Thoracic aorta (tissue), 2 donors: ENCODE results near the gene ZNF32. TPM values are rescaled to one million over a fixed set of nuclear protein-coding genes. Genes with fewer than 3 reads are reported as not detected.
A peak's percentile ranks its signal among the peaks of the same experiment; 100 is the strongest.

Source experiments
- ATAC-seq: fragments of 150-250 bp; one replicate; pipeline ENCODE4 v1.8.0; 2017; ENCODE audit warnings: low read depth; ENCODE audit not compliant: insufficient number of reproducible peaks, low FRiP score
- DNase-seq: peaks from one replicate; pipeline ENCODE4 v3.0.0-alpha.2; 2020; ENCODE audit warnings: low spot score
- H3K27ac ChIP-seq, 2 donors: fragments of 200-600 bp; sonication (generic); 1 replicate in 1 of 2; 2 replicates in 1 of 2; pipeline ENCODE4 v1.5.1; 2016; ENCODE audit warnings: mild to moderate bottlenecking in 2 of 2, moderate library complexity in 2 of 2
- H3K27me3 ChIP-seq: fragments of 200-600 bp; sonication (generic); replicated peaks from 2 replicates; pipeline ENCODE4 v1.6.0; 2016; ENCODE audit warnings: mild to moderate bottlenecking; ENCODE audit not compliant: insufficient read depth
- H3K36me3 ChIP-seq: fragments of 200-600 bp; sonication (generic); one replicate; pipeline ENCODE4 v1.5.1; 2016
- H3K4me1 ChIP-seq, 2 donors: fragments of 200-600 bp; sonication (generic); 1 replicate in 1 of 2; 2 replicates in 1 of 2; pipeline versions ENCODE4 v1.5.1 to v1.6.0; 2016; ENCODE audit warnings: low read depth in 2 of 2, mild to moderate bottlenecking in 1 of 2; ENCODE audit not compliant: control insufficient read depth in 1 of 2
- H3K4me3 ChIP-seq: fragments of 200-600 bp; sonication (generic); 2 replicates; pipeline ENCODE4 v1.5.1; 2016; ENCODE audit warnings: mild to moderate bottlenecking
- H3K9me3 ChIP-seq: fragments of 200-600 bp; sonication (generic); 2 replicates; pipeline ENCODE4 v1.5.1; 2016
- CTCF ChIP-seq: fragments of 200-600 bp; sonication (generic); IDR thresholded peaks from one replicate; pipeline ENCODE4 v1.5.1; 2019; ENCODE audit warnings: antibody characterized with exemption
- total RNA-seq, 2 donors: library from RNA; depleted of rRNA; stranded (reverse); fragments of >200 nt; gene quantifications; one replicate each; pipeline versions ENCODE4 v1.1.0 to v1.2.3, GENCODE V29; 2016

Gene ZNF32
- 10 to 100 TPM; 19.6 to 22.9 TPM for total RNA-seq

GRCh38 chr10:43648398-43649184 is at the start of gene ZNF32:
TSS of gene ZNF32 (minus strand) at chr10:43648881. CDS start at chr10:43646133, 2,748 bp downstream.
- no peak for TF ChIP-seq CTCF
- peak within 1 kb of the TSS; percentile 56 to 75 for H3K27ac ChIP-seq
- peak within 1 kb of the TSS; percentile 90 for H3K4me3 ChIP-seq
- H3K4me1 ChIP-seq, result peaks cover 6 to 14% of the 10 kb centered on the region in 2 donors
- ATAC-seq (peak; percentile 88), DNase-seq (peak; percentile 43)
- H3K36me3 ChIP-seq, result peaks cover 25% of the 10 kb centered on the region
- no peaks in the 10 kb centered on the region for H3K27me3 ChIP-seq
- H3K9me3 ChIP-seq, result peaks cover 21% of the 10 kb centered on the region

- Histone ChIP-seq H3K36me3 (no peaks in the 10 kb centered on the region), H3K4me1 (peaks cover 7 to 10% of the 10 kb centered on the region in 2 donors), H3K27ac (no peak overlapping the region), H3K4me3 (no peak overlapping the region), H3K27me3 (no peaks in the 10 kb centered on the region), H3K9me3 (no peaks in the 10 kb centered on the region)
- ATAC-seq (no peak), DNase-seq (no peak)
- no peak for TF ChIP-seq CTCF
Measured at GRCh38 chr10:43698156-43698555, 49.5 kb upstream of the ZNF32 start.

GRCh38 chr10:43696909-43697483 is 48.3 kb upstream of the ZNF32 start:
- Histone ChIP-seq H3K9me3 (no peaks in the 10 kb centered on the region), H3K36me3 (no peaks in the 10 kb centered on the region), H3K27ac (no peak overlapping the region), H3K4me1 (peaks cover 7 to 15% of the 10 kb centered on the region in 2 donors), H3K4me3 (no peak overlapping the region), H3K27me3 (no peaks in the 10 kb centered on the region)
- ATAC-seq (no peak), DNase-seq (no peak)
- no peak for TF ChIP-seq CTCF

GRCh38 chr10:43695730-43696129 is 47.0 kb upstream of the ZNF32 start:
- H3K36me3 ChIP-seq, result no peaks in the 10 kb centered on the region
- no peak overlapping the region for H3K27ac ChIP-seq
- no peaks in the 10 kb centered on the region for H3K9me3 ChIP-seq
- peaks cover 13 to 28% of the 10 kb centered on the region in 2 donors for H3K4me1 ChIP-seq
- no peak for TF ChIP-seq CTCF
- no peak overlapping the region for H3K4me3 ChIP-seq
- ATAC-seq, result no peak
- DNase-seq, result no peak
- no peaks in the 10 kb centered on the region for H3K27me3 ChIP-seq

GRCh38 chr10:43695321-43695720 is 46.6 kb upstream of the ZNF32 start:
- DNase-seq (no peak), ATAC-seq (no peak)
- H3K36me3 ChIP-seq, result no peaks in the 10 kb centered on the region
- no peak overlapping the region for H3K4me3 ChIP-seq
- TF ChIP-seq CTCF, result no peak
- H3K27ac ChIP-seq, result no peak overlapping the region
- no peaks in the 10 kb centered on the region for H3K9me3 ChIP-seq
- H3K27me3 ChIP-seq, result no peaks in the 10 kb centered on the region
- H3K4me1 ChIP-seq, result peaks cover 13 to 32% of the 10 kb centered on the region in 2 donors
